GM21529 (cell line): Measurements from ENCODE around the gene THADA.

Source experiments
- ATAC-seq: cut with Tn5 transposase; IDR thresholded peaks from one replicate; pipeline ENCODE4 v1.9.1; 2021; ENCODE audit not compliant: unreplicated experiment

The THADA gene

DNA sequence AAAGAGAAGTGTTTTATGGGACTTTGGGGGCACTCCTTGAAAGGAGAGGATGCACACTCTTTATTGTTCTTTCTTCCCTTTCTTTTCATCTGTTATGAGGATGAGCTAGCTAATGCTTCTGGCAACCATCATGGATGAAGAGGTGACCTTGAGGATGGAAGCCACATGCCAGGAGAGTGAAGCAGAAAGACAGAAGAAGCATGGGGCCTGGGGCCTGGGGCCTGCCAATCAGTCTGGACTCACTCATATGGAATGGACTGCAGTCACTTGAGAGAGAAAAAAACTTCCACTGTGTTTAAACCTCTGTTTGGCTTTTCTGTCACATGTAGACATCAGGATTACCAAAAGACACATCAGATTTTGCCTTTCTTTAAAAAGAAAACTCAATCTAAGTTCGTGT is 333.6 kb downstream of the THADA start:
- ATAC-seq, result no peak

DNA sequence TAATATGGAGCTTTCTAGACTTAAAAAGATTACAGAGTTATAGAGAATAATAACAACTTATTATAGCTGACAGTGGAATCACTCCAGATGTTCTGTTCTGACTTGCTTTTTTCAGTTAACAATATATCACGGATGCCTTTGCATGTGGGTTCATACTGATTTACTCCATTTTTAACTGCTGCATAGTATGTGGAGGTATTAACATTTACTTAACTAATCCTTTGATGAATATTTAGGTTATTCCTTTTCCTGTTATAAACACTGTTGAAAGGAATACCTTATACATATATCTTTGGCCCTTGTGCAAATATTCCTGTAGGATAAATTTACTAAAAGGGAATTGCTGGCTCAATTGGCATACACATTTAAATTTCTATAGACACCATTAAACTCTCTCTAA is 336.3 kb downstream of the THADA start:
- no peak for ATAC-seq

DNA sequence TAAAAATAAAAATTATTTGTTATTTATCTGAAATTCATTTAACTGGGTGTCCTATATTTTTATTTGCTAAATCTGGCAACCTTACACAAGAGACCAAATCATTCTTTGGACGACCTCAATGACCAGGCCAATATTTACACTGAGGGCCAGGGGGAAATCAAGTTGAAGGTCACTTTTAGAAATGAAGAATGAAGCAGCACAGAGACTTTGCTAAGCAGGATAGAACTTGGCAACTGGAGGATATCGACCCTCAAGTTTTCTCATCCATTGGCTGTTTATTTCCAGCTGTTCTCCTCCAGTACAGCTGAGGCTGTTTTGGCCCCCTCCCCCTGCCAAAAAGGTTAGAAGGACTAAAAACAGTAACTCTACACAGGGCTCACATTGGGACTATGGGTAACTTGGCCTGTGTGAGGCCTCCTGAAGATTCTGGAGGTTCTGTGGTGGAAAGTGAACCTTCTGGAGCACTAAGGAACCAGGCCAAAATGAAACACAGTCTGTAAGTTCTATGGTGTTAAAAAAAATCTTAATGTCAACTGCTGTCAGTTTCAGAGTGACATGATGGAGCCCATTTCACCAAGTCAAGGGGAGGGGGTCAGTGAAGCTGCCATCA is 337.2 kb downstream of the THADA start:
- ATAC-seq, result no peak

DNA sequence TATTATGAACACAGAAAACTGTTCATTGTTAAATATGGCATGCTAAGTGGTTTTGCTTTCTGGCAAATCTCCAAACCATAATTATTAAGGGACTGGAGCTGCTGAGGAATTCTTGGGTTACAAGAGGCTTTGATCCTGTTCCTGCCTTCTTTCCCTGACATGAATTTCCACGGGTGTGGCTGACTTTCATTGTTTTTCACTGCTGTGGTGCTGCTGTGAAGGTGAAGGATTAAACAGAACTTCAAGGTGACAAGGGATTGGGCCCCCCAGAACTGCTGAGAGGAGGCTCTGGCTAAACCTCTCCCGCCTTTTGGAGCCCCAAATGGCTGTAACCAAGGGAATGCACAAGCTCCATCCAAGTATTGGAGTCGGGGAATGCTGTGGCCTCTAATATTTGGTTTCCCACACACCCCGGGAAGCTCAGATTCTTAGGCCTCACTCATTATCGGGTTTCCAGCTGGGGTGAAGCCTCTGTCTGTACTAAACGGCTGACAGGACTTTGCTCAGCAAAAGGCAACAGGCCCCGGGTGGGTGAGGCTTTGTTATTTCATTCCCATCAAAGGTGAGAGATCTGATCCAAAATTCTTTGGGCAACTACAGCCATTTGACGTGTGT is 340.4 kb downstream of the THADA start:
- no peak for ATAC-seq

DNA sequence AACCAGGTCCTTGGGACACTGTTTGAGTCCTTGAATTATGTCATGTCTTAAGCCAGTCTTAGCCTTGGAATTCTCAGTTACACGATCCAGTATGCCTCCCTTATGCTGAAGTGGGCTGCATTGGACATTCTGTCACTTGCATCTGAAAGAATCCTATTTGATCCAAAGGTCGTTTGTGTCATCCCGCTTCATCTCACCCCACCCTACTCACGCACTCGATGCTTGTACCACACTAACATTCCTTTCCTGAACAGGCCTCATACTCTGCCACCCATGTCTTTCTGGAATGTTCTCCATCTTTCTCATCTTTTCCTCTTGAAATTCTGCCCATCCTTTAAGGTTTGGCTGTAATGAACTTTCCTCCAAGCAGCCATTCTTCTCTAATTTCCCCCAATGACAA is 341.5 kb downstream of the THADA start:
- ATAC-seq, result no peak

DNA sequence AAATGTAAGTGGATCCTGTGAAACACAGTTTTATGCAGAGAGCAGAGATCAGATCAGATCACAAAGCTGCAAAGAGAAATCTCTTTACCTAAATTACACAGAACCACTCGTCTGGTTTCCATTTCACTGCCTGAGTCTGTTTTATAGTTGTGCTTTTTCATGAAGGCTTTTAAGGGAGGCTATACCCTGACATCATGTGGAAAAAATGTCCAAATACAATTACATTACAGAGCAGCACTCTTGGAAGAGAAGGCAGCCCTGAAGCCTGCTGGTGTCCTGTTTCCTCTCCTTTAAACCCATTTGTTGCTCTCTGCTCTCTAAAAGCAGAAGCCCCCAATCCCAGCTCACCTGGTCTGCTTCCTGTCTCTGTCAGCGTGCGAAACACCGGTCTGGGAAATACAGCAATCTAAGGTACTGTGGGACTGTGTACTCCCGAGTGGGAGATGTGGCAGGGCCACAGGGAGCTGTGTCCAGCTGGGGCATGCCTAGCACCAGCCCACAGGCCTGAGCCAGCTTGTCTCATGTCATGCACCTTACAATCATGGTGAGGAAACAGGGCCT is 344.6 kb downstream of the THADA start:
- ATAC-seq, result no peak

DNA sequence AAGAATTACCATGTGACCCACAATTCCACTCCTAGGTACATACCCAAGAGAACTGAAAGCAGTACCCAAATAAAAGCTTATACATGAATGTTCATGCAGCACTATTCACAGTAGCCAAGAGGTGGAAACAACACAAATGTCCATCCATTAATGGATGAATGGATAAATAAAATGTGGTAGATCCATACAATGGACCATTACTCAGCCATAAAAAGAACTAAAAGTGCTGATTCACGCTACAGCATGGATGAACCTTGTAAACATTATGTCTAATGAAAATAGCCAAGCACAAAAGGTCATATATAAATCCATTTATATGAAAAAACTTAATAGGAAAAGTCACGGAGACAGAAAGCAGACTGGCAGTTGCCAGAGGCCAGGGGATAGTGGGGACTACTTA is 345.8 kb downstream of the THADA start:
- ATAC-seq, result no peak

DNA sequence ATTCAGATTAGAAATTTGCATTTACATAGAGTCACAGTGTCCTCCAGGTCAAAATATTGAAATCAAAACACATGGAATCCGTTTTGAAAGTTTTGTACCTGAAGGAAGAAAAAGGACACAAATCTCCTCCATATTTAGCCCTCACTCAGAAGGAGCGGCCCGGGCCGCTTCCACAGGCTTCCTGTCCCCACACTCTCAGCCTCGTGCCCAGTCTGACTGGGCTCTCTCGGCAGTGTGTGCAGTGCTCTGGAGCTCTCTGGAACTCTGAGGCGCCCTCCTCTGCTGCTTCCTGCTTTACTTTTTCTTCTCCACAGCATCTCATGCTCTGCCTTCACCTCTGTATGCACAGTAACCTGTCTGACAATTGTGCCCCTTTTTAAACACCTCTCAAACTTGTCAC is 347.2 kb downstream of the THADA start:
- ATAC-seq, result no peak

DNA sequence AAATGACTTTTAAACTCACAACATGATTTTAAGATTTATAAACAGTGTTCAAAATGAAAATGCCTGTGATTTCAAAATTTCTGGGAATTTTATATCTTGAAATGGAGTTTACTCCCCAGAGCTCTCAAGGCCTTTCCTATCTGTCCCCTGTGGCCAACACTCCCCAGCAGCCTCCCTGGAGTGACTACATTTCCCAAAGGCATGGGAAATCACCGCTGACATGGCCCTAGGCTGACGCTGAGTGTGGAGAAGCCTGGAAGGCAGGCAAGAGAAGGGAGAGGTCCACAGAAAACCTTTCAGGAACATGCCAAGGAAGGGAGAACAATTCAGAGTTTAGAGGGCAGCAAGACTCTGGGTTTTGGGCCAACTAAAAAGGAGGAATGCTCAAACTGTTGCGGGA is 349.2 kb downstream of the THADA start:
- no peak for ATAC-seq

DNA sequence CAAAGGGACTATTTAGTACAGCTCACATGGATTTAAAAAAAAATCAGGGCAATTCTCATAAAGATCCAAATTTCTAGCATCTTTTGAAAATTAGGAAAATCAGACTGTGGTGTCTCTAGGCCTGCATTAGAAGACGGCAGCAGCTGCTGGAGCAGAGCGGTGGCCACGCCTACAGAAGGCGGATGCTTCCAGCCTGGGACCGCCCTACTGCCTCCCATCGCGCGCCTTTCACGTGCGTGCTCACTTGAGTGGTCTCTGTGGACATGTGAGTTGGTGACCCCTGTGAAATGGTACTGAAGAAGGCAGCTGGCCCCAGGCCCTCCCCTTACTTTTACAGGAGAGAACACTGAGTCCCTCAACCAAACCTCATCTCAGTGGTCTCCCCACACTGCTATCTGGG is 354.3 kb downstream of the THADA start:
- ATAC-seq, result no peak

DNA sequence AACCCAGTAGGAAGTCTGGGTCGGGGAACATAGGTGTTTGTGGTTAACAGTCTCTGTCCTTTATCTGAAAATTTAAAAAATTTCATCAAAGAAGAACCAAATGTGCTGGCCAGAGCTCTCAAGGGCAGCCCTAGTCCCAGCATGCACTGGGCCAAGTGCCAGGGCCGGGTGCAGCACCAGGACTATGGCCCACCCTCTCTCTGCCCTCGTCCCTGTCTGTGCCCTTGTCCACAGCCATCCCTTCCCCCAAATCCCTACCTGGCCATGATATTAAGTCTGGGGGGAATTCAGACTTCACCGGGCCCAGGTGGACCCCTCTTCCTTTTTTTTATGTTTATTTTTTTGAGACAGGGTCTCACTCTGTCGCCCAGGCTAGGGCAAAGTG is 355.1 kb downstream of the THADA start:
- ATAC-seq, result peak; percentile 9

DNA sequence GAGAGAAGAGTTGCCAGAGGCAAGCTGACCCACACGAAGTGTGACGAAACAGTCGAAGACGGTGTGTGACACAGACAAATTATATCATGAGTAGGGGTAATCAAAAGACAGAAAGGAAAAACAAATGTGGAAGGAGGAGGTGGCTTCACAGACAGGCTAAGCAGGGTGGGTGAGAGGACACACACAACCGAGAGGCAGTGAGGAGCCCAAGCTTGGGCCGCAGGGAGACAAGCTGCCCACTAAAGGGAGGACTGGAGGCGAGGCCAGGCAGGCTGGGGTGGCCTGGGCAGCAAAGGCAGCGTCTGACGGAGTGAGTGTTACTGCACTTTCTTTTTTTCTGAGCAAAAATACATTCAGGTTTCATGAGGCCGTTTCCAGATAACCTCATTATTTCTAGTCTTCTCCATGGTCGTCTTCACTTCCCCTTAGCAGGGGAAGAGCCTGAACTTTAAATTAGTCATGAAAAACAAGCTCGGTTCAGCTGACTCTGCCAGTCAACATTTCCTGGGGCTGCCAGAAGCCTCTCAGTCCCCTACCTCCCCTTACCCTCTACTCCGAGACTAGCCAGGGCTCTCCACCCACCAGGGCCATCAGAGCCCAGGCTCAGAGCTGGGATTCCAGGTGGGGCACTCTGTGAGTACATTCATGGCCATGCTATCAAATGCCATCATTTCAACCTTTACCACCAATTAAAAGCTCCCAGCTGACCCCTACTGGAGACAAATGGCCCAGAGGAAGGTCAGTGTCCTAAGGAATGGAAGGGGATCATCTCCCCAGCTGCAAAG is 355.7 kb downstream of the THADA start:
- peak; percentile 65 for ATAC-seq

DNA sequence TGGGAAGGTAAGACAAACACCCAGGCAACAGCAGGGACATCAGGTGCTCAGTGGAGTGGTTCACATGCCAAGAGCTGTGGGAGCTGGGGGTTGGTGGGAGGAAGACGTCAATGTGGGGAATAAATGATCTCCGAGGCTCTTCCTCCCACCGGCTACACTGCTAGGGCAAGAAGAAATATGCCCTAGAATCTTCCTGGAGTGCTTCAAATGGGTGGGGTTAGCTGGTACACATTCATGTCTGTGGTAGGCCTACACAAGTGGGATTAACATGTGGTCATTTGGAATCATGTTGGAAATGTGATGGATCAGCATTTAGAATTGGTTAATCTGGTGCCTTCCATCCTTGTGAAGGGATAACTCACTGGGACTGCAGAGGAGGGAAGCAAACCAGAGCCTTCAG is 357.0 kb downstream of the THADA start:
- ATAC-seq, result no peak

DNA sequence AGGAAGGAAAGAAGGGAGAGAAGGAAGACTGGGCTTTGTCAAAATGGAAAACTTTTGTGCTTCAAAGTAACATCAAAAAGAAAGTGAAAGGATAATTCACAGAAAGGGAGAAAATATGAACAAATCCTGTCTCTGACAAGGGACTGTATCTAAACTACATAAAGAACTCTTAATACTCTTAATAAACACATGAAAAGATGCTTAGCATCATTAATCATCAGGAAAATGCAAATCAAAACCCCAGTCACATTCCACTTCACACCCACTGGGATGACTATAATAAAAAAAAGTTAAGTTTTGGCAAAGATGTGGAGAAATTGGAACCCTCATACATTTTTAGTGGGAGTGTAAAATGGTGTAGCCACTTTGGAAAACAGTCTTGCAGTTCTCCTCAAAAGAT is 357.7 kb downstream of the THADA start:
- ATAC-seq, result no peak

DNA sequence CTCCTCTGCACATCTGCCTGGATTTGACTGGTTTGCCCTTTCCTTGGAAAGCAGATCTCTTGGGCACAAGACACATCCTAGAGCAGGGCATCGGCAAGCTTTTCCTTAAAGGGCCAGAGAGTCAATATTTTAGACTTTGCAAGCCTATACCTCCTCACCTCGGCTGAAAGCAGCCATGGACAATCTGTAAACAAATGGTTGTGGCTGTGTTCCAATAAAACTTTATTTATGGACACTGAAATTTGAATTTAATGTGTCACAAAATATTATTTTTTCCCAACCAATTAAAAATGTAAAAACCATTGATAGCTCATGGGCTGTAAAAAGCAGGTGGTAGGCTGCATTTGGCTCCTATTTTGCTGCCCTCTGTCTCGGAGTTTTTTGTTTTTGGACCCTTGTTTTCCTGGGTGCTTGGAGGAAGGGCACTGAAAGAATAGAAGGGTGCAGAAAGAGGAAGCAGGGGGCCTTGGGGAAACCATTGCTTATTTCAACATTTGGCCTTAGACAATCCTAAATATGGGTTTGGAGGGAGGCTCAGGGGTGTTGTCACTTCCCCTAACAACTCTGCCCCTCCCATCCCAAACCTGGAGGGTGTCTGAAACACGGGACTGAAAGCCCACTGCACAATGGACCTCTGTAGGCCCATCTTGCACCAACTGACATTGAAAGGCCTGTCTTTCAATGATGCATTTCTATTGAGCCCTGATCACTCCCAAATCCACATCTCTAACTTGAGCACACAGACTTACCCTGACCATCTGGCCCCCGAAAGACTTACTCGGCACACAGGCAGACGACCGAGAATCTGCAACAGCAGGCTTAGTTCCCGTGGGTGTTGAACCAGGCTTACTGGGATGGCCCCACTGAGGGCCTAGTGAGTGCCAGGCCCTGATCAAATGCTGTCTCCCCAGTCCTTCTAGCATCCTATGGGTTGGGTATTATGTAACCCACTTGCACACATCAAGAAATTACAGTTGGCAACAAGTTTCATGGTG is 362.3 kb downstream of the THADA start:
- ATAC-seq, result no peak

DNA sequence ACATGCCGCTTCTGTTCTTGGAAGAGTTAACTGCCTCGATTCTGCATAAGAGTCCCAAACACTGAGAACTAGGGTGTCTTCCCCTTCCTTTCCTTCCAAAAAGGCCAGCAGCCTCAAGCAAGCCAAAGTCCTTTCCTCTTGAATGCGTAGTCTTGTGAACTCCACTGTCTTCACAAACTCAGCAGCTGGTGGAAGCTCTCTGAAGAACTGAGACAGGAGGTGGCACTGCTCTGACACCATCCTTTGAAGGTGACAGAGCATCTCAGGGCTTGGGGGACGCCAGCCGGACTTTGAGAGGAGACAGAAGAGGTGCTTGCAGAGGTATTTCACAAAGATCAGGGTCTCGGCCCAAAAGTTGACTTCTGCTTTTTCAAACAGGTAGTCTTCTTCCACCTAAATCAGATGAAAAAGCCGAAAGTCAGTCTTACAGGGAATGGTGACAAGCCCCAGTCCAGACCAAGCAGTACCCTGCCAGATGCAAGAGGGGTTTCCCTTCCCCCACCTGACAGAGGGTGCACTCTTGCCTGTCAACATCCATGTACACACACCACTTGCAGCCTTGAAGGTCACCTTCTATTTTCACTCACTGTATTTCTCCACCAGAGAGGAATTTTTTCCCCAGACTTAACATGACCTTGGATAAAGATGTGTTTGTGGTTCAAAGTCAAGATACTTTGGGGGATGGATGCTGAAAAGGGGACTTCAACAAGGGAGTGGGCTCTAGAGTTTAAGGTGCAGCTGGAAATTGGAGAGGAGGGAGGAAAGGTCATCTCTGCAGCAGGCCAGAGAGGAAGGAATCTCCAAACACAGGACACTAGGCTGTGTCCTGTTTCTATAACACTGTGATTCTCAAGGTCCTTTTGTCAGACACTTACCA is 364.6 kb downstream of the THADA start:
- no peak for ATAC-seq

DNA sequence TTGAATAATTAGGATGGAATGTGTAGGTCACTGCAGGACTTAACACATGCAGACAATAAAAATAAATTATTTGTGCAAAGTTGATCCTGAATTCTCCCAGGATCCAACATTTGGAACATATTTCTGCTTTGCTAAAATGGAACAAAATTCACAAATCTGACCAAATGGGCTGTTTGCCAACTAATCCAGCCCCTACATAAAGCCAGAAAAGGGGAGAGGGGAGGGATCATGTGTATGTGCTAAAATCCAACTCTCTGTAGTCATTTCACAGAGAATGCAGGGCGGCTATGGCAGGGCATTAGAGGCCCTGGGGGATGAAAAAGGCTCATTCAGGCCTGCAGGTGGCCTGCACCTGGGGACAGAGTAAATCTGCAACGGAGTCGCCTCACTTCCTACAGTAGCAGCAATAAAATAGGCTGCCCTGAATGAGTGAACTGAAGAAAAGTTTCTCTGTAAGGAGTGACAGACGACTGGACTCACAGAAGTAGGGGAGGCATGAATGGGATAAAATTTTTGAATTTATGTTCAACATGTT is 365.4 kb downstream of the THADA start:
- no peak for ATAC-seq

DNA sequence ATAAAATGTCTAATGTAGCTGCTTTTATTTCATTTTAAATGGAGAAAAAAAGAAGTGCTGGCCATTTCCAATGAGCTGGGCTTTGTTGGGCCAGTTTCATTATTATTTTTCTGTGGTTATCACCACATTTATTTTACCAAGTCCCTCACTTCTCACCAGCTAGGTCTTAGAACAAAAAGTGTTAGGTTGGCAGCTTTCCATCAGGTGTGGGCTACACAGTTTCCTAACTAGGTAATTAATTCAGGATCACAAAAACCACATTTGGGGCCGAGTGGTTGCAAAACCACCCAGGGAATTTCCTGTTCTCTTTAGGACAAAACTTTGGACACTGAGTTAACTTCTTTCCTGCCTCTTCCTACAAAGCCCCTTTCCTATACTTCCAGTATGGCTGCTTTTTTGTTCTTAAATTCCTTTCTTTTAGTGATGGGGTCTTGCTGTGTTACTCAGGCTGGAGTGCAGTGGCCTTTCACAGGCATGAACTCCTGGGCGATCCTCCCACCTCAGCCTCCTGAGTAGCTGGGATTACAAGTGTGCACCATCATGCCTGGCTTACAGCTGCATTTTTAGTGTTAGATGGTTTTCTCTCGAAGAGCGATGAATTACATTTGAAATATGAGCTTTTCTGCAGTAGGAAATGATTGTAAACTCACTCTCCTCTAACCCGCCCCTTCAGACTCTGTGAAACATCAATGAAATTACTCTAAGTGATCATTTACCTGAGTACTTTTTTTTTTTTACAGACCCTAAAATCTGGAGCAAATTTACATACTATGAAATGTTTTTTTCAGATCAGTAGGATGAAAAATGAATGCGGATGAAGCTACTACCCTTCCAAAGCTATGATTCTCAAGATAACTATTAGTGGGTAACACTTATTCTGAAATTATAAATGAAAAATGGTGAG is 366.8 kb downstream of the THADA start:
- no peak for ATAC-seq

DNA sequence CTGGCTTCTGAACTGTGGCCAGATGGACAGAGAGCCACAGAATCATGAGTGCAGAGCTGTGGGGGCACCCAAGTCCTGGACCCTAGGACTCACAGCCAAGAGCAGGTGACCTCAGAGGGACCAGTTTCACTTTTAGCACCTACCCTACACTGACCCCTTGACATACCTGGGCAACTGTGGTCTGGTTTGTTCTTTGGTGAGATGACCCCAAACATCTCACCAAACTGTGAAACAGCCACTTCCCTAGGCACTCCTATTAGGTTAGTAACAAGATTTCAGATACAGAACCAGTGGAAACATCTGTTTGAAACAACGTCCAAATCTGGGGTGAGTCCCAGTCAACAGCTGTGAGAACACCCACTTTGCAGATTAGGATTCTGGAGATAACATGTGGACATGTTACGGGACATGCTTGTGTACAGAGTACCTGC is 367.5 kb downstream of the THADA start:
- ATAC-seq, result no peak
